H1 (cell line): ENCODE data around the gene OTOS.

Source experiments
- ASH2L ChIP-seq: fragments of 200-600, 300-600 bp; sonication (generic); IDR thresholded peaks from one replicate; pipeline ENCODE4 v1.7.1; 2017; ENCODE audit warnings: low read length
- BCL11A ChIP-seq, 2 experiments: IDR thresholded peaks; one replicate each; pipeline ENCODE4 v1.6.1; 2011; ENCODE audit warnings: low read depth in 2 of 2, low read length in 2 of 2, mild to moderate bottlenecking in 2 of 2
- EP300 ChIP-seq, 2 experiments: IDR thresholded peaks; 1 replicate in 1 of 2; 2 replicates in 1 of 2; pipeline ENCODE4 v1.6.1; 2011 to 2012; ENCODE audit warnings: low read depth in 2 of 2, low read length in 2 of 2, mild to moderate bottlenecking in 2 of 2, borderline replicate concordance in 1 of 2, inconsistent platforms in 1 of 2, moderate library complexity in 1 of 2
- EZH2 ChIP-seq: fragments of 200-600 bp; sonication (generic); IDR thresholded peaks from 2 replicates; pipeline ENCODE4 v1.7.1; 2012; ENCODE audit warnings: low read depth, mild to moderate bottlenecking, moderate library complexity, low read length, inconsistent platforms; ENCODE audit not compliant: severe bottlenecking
- KDM5A ChIP-seq: fragments of 200-600 bp; IDR thresholded peaks from 2 replicates; pipeline ENCODE4 v1.7.1; 2012; ENCODE audit warnings: mild to moderate bottlenecking, low read length, inconsistent platforms, mixed read lengths
- POLR2A ChIP-seq, 2 experiments: IDR thresholded peaks; 1 replicate in 1 of 2; 2 replicates in 1 of 2; pipeline ENCODE4 v1.6.1; 2011; ENCODE audit warnings: low read depth in 2 of 2, low read length in 2 of 2, mild to moderate bottlenecking in 2 of 2; ENCODE audit errors: control extremely low read depth in 1 of 2
- POLR2AphosphoS5 ChIP-seq: IDR thresholded peaks from 2 replicates; pipeline ENCODE4 v1.6.1; 2011; ENCODE audit warnings: low read depth, low read length
- RAD21 ChIP-seq, 2 experiments: IDR thresholded peaks in 1 of 2; conservative IDR thresholded peaks in 1 of 2; 2 replicates each; pipeline ENCODE4 v1.6.1; 2011; ENCODE audit warnings: low read depth in 2 of 2, low read length in 2 of 2, improper control_type of control experiment in 1 of 2, inconsistent platforms in 1 of 2, mild to moderate bottlenecking in 1 of 2, moderate library complexity in 1 of 2
- SIX5 ChIP-seq: IDR thresholded peaks from 2 replicates; pipeline ENCODE4 v1.6.1; 2011; ENCODE audit warnings: mild to moderate bottlenecking, low read depth, low read length
- SP1 ChIP-seq: IDR thresholded peaks from 2 replicates; pipeline ENCODE4 v1.6.1; 2011; ENCODE audit warnings: low read depth, low read length
- TF ChIP-seq, protein P1 (sequence below): IDR thresholded peaks from 2 replicates; pipeline ENCODE4 v1.6.1; 2011; ENCODE audit warnings: low read depth, mild to moderate bottlenecking, low read length; ENCODE audit not compliant: insufficient read depth
- TF ChIP-seq, protein P2 (sequence below), 3 experiments: IDR thresholded peaks; 1 replicate in 2 of 3; 2 replicates in 1 of 3; pipeline versions ENCODE4 v1.5.1 to v1.6.1; 2011; ENCODE audit warnings: low read length in 3 of 3, mild to moderate bottlenecking in 3 of 3, inconsistent platforms in 2 of 3, low read depth in 1 of 3, moderate library complexity in 1 of 3; ENCODE audit not compliant: insufficient read depth in 1 of 3; ENCODE audit errors: control extremely low read depth in 1 of 3
- TF ChIP-seq, protein P3 (sequence below): IDR thresholded peaks from 2 replicates; pipeline ENCODE4 v1.6.1; 2012; ENCODE audit warnings: low read length, inconsistent platforms

DNA sequence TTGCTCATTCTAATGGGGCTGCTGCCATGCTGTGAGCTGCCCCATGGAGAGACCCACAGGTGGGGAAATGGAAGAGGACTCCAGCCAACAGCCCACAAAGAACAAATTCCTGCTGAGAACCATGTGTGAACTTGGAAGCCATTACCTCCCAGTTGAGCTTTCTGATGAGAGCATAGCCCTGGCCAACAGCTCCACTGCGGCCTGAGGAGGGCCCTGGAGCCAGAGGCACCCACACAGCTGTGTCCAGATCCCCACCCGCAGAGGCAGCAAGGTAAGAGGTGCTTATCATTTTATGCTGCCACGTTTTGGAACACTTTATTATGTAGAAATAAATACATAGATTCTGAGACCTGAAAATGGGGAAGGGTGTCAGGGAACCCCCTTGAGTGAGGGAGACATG lies 44.2 kb upstream of the OTOS start:
- TF ChIP-seq EP300 (IDR thresholded peaks at IDR 0.05; ENCODE audit: borderline replicate concordance in 1 of 2, low read depth in 2 of 2, low read length in 2 of 2) (no peak), POLR2AphosphoS5 (no peak), BCL11A (IDR thresholded peaks at IDR 0.05; ENCODE audit: low read depth in 2 of 2, low read length in 2 of 2) (no peak), ASH2L (no peak), KDM5A (no peak), SP1 (no peak), POLR2A (IDR thresholded peaks at IDR 0.05; ENCODE audit: control extremely low read depth in 1 of 2, low read depth in 2 of 2, low read length in 2 of 2) (no peak), EZH2 (no peak), SIX5 (no peak), RAD21 (IDR thresholded peaks at IDR 0.05 in 1 of 2, conservative IDR thresholded peaks at IDR 0.05 in 1 of 2; ENCODE audit: low read depth in 2 of 2, low read length in 2 of 2) (no peak)
- TF ChIP-seq, protein P1, sequence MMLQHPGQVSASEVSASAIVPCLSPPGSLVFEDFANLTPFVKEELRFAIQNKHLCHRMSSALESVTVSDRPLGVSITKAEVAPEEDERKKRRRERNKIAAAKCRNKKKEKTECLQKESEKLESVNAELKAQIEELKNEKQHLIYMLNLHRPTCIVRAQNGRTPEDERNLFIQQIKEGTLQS: no peak
- TF ChIP-seq, protein P2, sequence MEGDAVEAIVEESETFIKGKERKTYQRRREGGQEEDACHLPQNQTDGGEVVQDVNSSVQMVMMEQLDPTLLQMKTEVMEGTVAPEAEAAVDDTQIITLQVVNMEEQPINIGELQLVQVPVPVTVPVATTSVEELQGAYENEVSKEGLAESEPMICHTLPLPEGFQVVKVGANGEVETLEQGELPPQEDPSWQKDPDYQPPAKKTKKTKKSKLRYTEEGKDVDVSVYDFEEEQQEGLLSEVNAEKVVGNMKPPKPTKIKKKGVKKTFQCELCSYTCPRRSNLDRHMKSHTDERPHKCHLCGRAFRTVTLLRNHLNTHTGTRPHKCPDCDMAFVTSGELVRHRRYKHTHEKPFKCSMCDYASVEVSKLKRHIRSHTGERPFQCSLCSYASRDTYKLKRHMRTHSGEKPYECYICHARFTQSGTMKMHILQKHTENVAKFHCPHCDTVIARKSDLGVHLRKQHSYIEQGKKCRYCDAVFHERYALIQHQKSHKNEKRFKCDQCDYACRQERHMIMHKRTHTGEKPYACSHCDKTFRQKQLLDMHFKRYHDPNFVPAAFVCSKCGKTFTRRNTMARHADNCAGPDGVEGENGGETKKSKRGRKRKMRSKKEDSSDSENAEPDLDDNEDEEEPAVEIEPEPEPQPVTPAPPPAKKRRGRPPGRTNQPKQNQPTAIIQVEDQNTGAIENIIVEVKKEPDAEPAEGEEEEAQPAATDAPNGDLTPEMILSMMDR (IDR thresholded peaks at IDR 0.05; ENCODE audit: control extremely low read depth in 1 of 3, insufficient read depth in 1 of 3, low read depth in 1 of 3, low read length in 3 of 3): no peak
- TF ChIP-seq, protein P3, sequence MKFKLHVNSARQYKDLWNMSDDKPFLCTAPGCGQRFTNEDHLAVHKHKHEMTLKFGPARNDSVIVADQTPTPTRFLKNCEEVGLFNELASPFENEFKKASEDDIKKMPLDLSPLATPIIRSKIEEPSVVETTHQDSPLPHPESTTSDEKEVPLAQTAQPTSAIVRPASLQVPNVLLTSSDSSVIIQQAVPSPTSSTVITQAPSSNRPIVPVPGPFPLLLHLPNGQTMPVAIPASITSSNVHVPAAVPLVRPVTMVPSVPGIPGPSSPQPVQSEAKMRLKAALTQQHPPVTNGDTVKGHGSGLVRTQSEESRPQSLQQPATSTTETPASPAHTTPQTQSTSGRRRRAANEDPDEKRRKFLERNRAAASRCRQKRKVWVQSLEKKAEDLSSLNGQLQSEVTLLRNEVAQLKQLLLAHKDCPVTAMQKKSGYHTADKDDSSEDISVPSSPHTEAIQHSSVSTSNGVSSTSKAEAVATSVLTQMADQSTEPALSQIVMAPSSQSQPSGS: no peak
